Mesenchymal stem cell (in vitro differentiated cells and primary cell): Measurements from ENCODE around the gene NCOA7.

ENCODE experiments used
- DNase-seq: peaks from one replicate; pipeline ENCODE4 v3.0.0-alpha.2; 2013
- H2AFZ ChIP-seq: one replicate; pipeline ENCODE4 v1.6.1; 2013; ENCODE audit warnings: low read depth, mild to moderate bottlenecking, control low read depth, inconsistent platforms, low read length, moderate library complexity
- H2AK5ac ChIP-seq: 2 replicates; pipeline ENCODE4 v1.6.1; 2013; ENCODE audit warnings: low read length, moderate library complexity, mild to moderate bottlenecking, inconsistent platforms; ENCODE audit not compliant: severe bottlenecking
- H2BK120ac ChIP-seq: one replicate; pipeline ENCODE4 v1.6.1; 2013; ENCODE audit warnings: low read depth, mild to moderate bottlenecking, inconsistent platforms, low read length, moderate library complexity
- H2BK12ac ChIP-seq, 2 experiments: one replicate each; pipeline ENCODE4 v1.6.1; 2013; ENCODE audit warnings: inconsistent platforms in 2 of 2, low read length in 2 of 2, mild to moderate bottlenecking in 2 of 2, moderate library complexity in 2 of 2, control low read depth in 1 of 2
- H2BK15ac ChIP-seq: one replicate; pipeline ENCODE4 v1.6.1; 2013; ENCODE audit warnings: mild to moderate bottlenecking, low read depth, inconsistent platforms; ENCODE audit not compliant: poor library complexity, severe bottlenecking
- H2BK5ac ChIP-seq: 2 replicates; pipeline ENCODE4 v1.6.1; 2013; ENCODE audit warnings: low read depth, mild to moderate bottlenecking, low read length, control low read depth, inconsistent platforms; ENCODE audit not compliant: poor library complexity, severe bottlenecking
- H3K14ac ChIP-seq, 2 experiments: one replicate each; pipeline ENCODE4 v1.6.1; 2013; ENCODE audit warnings: inconsistent platforms in 2 of 2, low read length in 2 of 2, control low read depth in 1 of 2, mild to moderate bottlenecking in 1 of 2, moderate library complexity in 1 of 2
- H3K18ac ChIP-seq, 2 experiments: one replicate each; pipeline ENCODE4 v1.6.1; 2013; ENCODE audit warnings: inconsistent platforms in 2 of 2, low read length in 2 of 2, control low read depth in 1 of 2, low read depth in 1 of 2, mild to moderate bottlenecking in 1 of 2
- H3K23ac ChIP-seq, 2 experiments: one replicate each; pipeline ENCODE4 v1.6.1; 2013; ENCODE audit warnings: inconsistent platforms in 2 of 2, low read length in 2 of 2, mild to moderate bottlenecking in 2 of 2, moderate library complexity in 2 of 2, control low read depth in 1 of 2
- H3K27ac ChIP-seq: 2 replicates; pipeline ENCODE4 v1.5.1; 2013; ENCODE audit warnings: mild to moderate bottlenecking, moderate library complexity, low read length, control low read depth, inconsistent platforms; ENCODE audit not compliant: poor library complexity, severe bottlenecking
- H3K27me3 ChIP-seq, 2 experiments: 2 replicates each; pipeline versions ENCODE4 v1.6.1 to v1.7.0; 2013; ENCODE audit warnings: low read length in 2 of 2, mild to moderate bottlenecking in 2 of 2, moderate library complexity in 2 of 2, control low read depth in 1 of 2, inconsistent platforms in 1 of 2; ENCODE audit not compliant: control insufficient read depth in 1 of 2, insufficient read depth in 1 of 2
- H3K36me3 ChIP-seq, 2 experiments: 2 replicates each; pipeline versions ENCODE4 v1.6.1 to v1.7.0; 2013; ENCODE audit warnings: low read length in 2 of 2, control low read depth in 1 of 2, inconsistent platforms in 1 of 2, low read depth in 1 of 2, mild to moderate bottlenecking in 1 of 2; ENCODE audit not compliant: insufficient read depth in 2 of 2, control insufficient read depth in 1 of 2
- H3K4ac ChIP-seq, 2 experiments: one replicate each; pipeline ENCODE4 v1.6.1; 2013; ENCODE audit warnings: inconsistent platforms in 2 of 2, low read length in 2 of 2, mild to moderate bottlenecking in 2 of 2, moderate library complexity in 2 of 2, control low read depth in 1 of 2, low read depth in 1 of 2
- H3K4me1 ChIP-seq: 2 replicates; pipeline ENCODE4 v1.6.1; 2013; ENCODE audit warnings: low read depth, low read length, control low read depth; ENCODE audit not compliant: control insufficient read depth, insufficient read depth
- H3K4me2 ChIP-seq: 2 replicates; pipeline ENCODE4 v1.6.1; 2013; ENCODE audit warnings: low read length, mild to moderate bottlenecking, inconsistent platforms; ENCODE audit not compliant: poor library complexity, severe bottlenecking
- H3K4me3 ChIP-seq, 2 experiments: 2 replicates each; pipeline versions ENCODE4 v1.5.1 to v1.7.0; 2013; ENCODE audit warnings: low read length in 2 of 2, mild to moderate bottlenecking in 2 of 2, control low read depth in 1 of 2, low read depth in 1 of 2; ENCODE audit not compliant: insufficient read depth in 1 of 2
- H3K79me1 ChIP-seq: replicated peaks from 2 replicates; pipeline ENCODE4 v1.6.1; 2013; ENCODE audit warnings: mild to moderate bottlenecking, control low read depth, low read length, inconsistent platforms; ENCODE audit not compliant: poor library complexity, severe bottlenecking
- H3K9ac ChIP-seq: 2 replicates; pipeline ENCODE4 v1.7.0; 2013; ENCODE audit warnings: mild to moderate bottlenecking, low read length, moderate library complexity
- H3K9me3 ChIP-seq: 2 replicates; pipeline ENCODE4 v1.7.0; 2013; ENCODE audit warnings: mild to moderate bottlenecking, low read length; ENCODE audit not compliant: control insufficient read depth
- H4K8ac ChIP-seq: one replicate; pipeline ENCODE4 v1.6.1; 2013; ENCODE audit warnings: inconsistent platforms, mild to moderate bottlenecking, low read length, moderate library complexity
- H4K91ac ChIP-seq: one replicate; pipeline ENCODE4 v1.6.1; 2013; ENCODE audit warnings: mild to moderate bottlenecking, low read length, inconsistent platforms
- WGBS: methylation state at CpG from one replicate; pipeline ENCODE4 v1.1.7; 2013; ENCODE audit warnings: mixed read lengths; 5-methylcytosine and 5-hydroxymethylcytosine counted together

The NCOA7 gene

DNA sequence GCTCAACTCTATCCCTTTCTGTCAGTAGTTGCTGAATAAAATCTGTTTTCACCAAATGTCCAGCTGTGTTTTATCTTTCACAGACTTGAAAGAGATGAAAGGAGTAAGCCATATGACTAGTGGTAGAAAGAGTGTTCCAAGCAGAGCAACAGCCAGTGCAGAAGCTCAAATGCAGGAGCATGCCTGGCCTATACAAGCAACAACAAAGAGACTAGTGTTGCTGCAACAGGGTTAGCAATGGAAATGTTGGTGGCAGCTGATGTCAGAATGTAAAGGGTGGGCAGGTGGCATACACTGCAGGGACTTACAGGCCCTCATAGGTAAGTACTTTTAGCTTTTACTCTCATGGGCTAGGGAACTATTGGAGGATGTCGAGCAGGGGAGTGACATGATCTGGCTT, 160.6 kb downstream of the NCOA7 start:
- Histone ChIP-seq H3K4me1 (peaks cover 9% of the 10 kb centered on the region), H3K27ac (no peak overlapping the region), H2BK15ac (no peak overlapping the region), H3K9ac (no peak overlapping the region), H3K27me3 (peaks cover 0 to 6% of the 10 kb centered on the region in 2 experiments), H2AFZ (peak overlapping the region; percentile 24), H3K4me3 (no peak overlapping the region), H4K91ac (no peak overlapping the region), H4K8ac (peak overlapping the region; percentile 15), H3K4me2 (no peak overlapping the region), H2BK120ac (no peak overlapping the region), H3K14ac (no peak overlapping the region), H3K4ac (peak overlapping the region; percentile 47 to 71), H3K36me3 (no peaks in the 10 kb centered on the region), H3K79me1 (no peaks in the 10 kb centered on the region), H2AK5ac (no peak overlapping the region), H2BK5ac (no peak overlapping the region), H3K9me3 (no peaks in the 10 kb centered on the region), H3K23ac (peak overlapping the region in 1 of 2 experiments; percentile 63), H2BK12ac (peak overlapping the region; percentile 81 to 87), H3K18ac (peak overlapping the region; percentile 5 to 78)
- DNase-seq: no peak
- WGBS: 89% methylated on average over 1 of the region's 1 CpG

- Histone ChIP-seq H2BK5ac (no peak overlapping the region), H3K23ac (no peak overlapping the region), H4K8ac (no peak overlapping the region), H3K27me3 (peaks cover 0 to 6% of the 10 kb centered on the region in 2 experiments), H2AK5ac (no peak overlapping the region), H3K27ac (no peak overlapping the region), H3K9ac (no peak overlapping the region), H3K4me2 (no peak overlapping the region), H3K14ac (no peak overlapping the region), H2AFZ (no peak overlapping the region), H3K4ac (no peak overlapping the region), H2BK120ac (no peak overlapping the region), H3K9me3 (no peaks in the 10 kb centered on the region), H3K18ac (peak overlapping the region in 1 of 2 experiments; percentile 31), H2BK12ac (peak overlapping the region; percentile 42 to 55), H3K4me3 (no peak overlapping the region), H3K4me1 (peaks cover 8% of the 10 kb centered on the region), H3K79me1 (no peaks in the 10 kb centered on the region), H3K36me3 (no peaks in the 10 kb centered on the region), H2BK15ac (no peak overlapping the region), H4K91ac (no peak overlapping the region)
- peak; percentile 80 for DNase-seq
- WGBS: 58% methylated on average over 7 of the region's 7 CpGs
These were observed 162.2 kb downstream of the NCOA7 start for GRCh38 chr6:125952764-125953501.

DNA sequence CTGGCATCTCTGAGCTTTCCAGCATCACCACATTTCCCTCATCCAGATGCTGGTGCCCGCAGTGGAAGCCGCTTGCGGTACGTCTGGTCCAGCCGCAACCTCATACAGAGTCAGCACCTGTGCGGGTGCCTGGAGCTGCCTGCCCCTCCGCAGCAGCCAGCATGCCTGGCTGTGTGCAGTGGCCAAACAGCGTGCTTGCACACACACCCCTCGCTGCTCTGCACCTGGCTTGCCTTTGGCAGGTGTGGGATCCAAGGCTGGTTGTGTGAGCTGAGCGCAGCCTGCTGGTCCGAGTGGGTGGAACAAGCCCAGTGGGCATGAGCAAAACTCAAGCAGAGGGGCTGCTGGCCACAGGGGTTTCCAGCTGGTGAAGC, 162.7 kb downstream of the NCOA7 start:
- Histone ChIP-seq H3K79me1 (peaks cover 5% of the 10 kb centered on the region), H4K8ac (no peak overlapping the region), H3K4ac (no peak overlapping the region), H4K91ac (peak overlapping the region; percentile 9), H2AK5ac (no peak overlapping the region), H3K9ac (no peak overlapping the region), H3K23ac (peak overlapping the region in 1 of 2 experiments; percentile 46), H3K14ac (no peak overlapping the region), H2BK15ac (no peak overlapping the region), H3K4me2 (peak overlapping the region; percentile 0), H3K27me3 (peaks cover 0 to 6% of the 10 kb centered on the region in 2 experiments), H2BK120ac (no peak overlapping the region), H3K4me3 (no peak overlapping the region), H3K27ac (no peak overlapping the region), H3K36me3 (no peaks in the 10 kb centered on the region), H2AFZ (no peak overlapping the region), H3K9me3 (no peaks in the 10 kb centered on the region), H2BK5ac (no peak overlapping the region), H3K18ac (no peak overlapping the region), H3K4me1 (peaks cover 8% of the 10 kb centered on the region), H2BK12ac (peak overlapping the region in 1 of 2 experiments; percentile 55)
- no peak for DNase-seq
- 27% methylated on average over 11 of the region's 11 CpGs for WGBS

DNA sequence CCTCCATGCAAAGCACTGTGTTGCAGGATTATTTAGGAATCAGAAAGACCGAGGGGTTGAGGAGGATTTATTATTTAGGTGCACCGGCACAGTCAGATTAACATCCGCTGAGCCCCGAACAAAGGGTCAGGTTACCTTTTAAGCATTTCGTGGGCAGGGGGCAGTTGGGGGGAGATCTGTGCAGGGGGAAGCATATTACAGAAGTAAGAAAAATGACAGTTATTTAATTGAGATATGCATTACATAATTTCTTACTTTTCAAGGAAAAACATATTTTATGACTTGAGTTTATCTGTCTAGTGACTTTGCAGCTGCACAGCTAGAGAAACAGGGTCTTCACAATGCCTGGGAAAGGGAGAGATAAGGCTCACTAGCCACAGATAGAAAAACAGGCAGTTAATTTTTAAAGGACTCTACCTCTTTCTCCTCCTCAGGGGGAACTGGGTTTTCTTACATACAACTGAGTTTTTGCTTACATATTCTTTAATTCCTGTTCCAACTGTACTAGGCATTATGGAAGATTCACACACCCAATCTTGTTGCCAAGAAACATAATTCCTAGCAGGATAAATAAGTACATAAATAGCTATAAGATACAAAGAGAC, 164.1 kb downstream of the NCOA7 start:
- H3K27ac ChIP-seq: no peak overlapping the region
- no peak overlapping the region for H3K23ac ChIP-seq
- no peaks in the 10 kb centered on the region for H3K9me3 ChIP-seq
- no peak overlapping the region for H3K4me2 ChIP-seq
- H3K36me3 ChIP-seq: no peaks in the 10 kb centered on the region
- H2AFZ ChIP-seq: no peak overlapping the region
- no peak overlapping the region for H4K91ac ChIP-seq
- no peak overlapping the region for H3K18ac ChIP-seq
- no peak overlapping the region for H2BK15ac ChIP-seq
- H2BK12ac ChIP-seq: no peak overlapping the region
- no peak for DNase-seq
- H2BK120ac ChIP-seq: no peak overlapping the region
- peaks cover 8% of the 10 kb centered on the region for H3K4me1 ChIP-seq
- H4K8ac ChIP-seq: no peak overlapping the region
- H3K27me3 ChIP-seq: peaks cover 0 to 6% of the 10 kb centered on the region in 2 experiments
- H2BK5ac ChIP-seq: no peak overlapping the region
- no peak overlapping the region for H3K14ac ChIP-seq
- H2AK5ac ChIP-seq: no peak overlapping the region
- H3K9ac ChIP-seq: no peak overlapping the region
- no peak overlapping the region for H3K4ac ChIP-seq
- peaks cover 17% of the 10 kb centered on the region for H3K79me1 ChIP-seq
- 81% methylated on average over 5 of the region's 5 CpGs for WGBS
- H3K4me3 ChIP-seq: no peak overlapping the region
